NCI-H460 (cell line): Measurements from ENCODE around the gene RIOK3. TPM values are rescaled to one million over a fixed set of nuclear protein-coding genes. Genes with fewer than 3 reads are reported as not detected.
"Not testable (repeated sequence)": the region's sequence is repeated elsewhere in the genome, so short reads cannot be mapped to it uniquely, and the experiment has no call there.

Source experiments
- DNase-seq: peaks from one replicate; pipeline ENCODE4 v3.0.0-alpha.2; 2016; ENCODE audit warnings: low read depth; ENCODE audit errors: extremely low read depth
- total RNA-seq: library from RNA; depleted of rRNA; stranded (reverse); fragments of >200 nt; shearing (Covaris generic); gene quantifications from 2 replicates; pipeline ENCODE4 v1.2.3, GENCODE V29; 2014

Gene RIOK3
- total RNA-seq, 1 experiment from 2014 or later: 105 TPM

- no peak for DNase-seq
Observed at GRCh38 chr18:23495723-23496440, 42.8 kb downstream of the RIOK3 start.

- DNase-seq: no peak
Observed at GRCh38 chr18:23498117-23498516, 45.0 kb downstream of the RIOK3 start.

- DNase-seq: peak; percentile 54
Observed at GRCh38 chr18:23498877-23499276, 45.8 kb downstream of the RIOK3 start.

- no peak for DNase-seq
Observed at GRCh38 chr18:23499291-23499781, 46.2 kb downstream of the RIOK3 start.

- DNase-seq: no peak
Observed at GRCh38 chr18:23501626-23502025, 48.5 kb downstream of the RIOK3 start.

- DNase-seq: no peak
Observed at GRCh38 chr18:23502516-23503037, 49.5 kb downstream of the RIOK3 start.

GRCh38 chr18:23503038-23503962 is 50.2 kb downstream of the RIOK3 start, which contains the start of gene RMC1:
TSS of gene RMC1 (plus strand) at chr18:23503511. CDS start at chr18:23503619, 108 bp downstream.
- DNase-seq: peak; percentile 83

- DNase-seq: no peak
Observed at GRCh38 chr18:23503963-23504344, 50.9 kb downstream of the RIOK3 start.

- DNase-seq: no peak
Observed at GRCh38 chr18:23504720-23505119, 51.6 kb downstream of the RIOK3 start.

- DNase-seq: no peak
Observed at GRCh38 chr18:23506393-23506792, 53.3 kb downstream of the RIOK3 start.

GRCh38 chr18:23510923-23511322 is 57.8 kb downstream of the RIOK3 start:
- DNase-seq: not testable (repeated sequence)

GRCh38 chr18:23512216-23512615 is 59.1 kb downstream of the RIOK3 start:
- DNase-seq: not testable (repeated sequence)

GRCh38 chr18:23512641-23513040 is 59.6 kb downstream of the RIOK3 start:
- no peak for DNase-seq

- DNase-seq: peak; percentile 65
Observed at GRCh38 chr18:23515911-23516546, 62.9 kb downstream of the RIOK3 start.

- DNase-seq: no peak
Observed at GRCh38 chr18:23519734-23520133, 66.6 kb downstream of the RIOK3 start.

- DNase-seq: no peak
Observed at GRCh38 chr18:23521271-23521670, 68.2 kb downstream of the RIOK3 start.

- DNase-seq: no peak
Observed at GRCh38 chr18:23521907-23522306, 68.8 kb downstream of the RIOK3 start.

- no peak for DNase-seq
Observed at GRCh38 chr18:23523429-23524212, 70.5 kb downstream of the RIOK3 start.

- DNase-seq: no peak
Observed at GRCh38 chr18:23524213-23524707, 71.2 kb downstream of the RIOK3 start.
